GM13976 (cell line): Measurements from ENCODE around the gene MT1H.

ENCODE experiments used
- DNase-seq: peaks from one replicate; pipeline ENCODE4 v3.0.0; 2012; ENCODE audit warnings: low spot score
- CTCF ChIP-seq: IDR thresholded peaks from 2 replicates; pipeline ENCODE4 v1.5.1; 2012; ENCODE audit warnings: borderline replicate concordance, mild to moderate bottlenecking; ENCODE audit not compliant: insufficient read depth; ENCODE audit errors: extremely low read depth, missing control alignments, control extremely low read depth
- in situ Hi-C: fragments of 300-500 bp; cut with MboI; formaldehyde crosslinking; loops from one replicate; pipeline ENCODE4 v1.12.0; 2022; ENCODE audit warnings: low sequenced_read_pairs, mixed read lengths, inconsistent platforms; ENCODE audit not compliant: unreplicated experiment

The MT1H gene

GRCh38 chr16:56697456-56698155, 28.0 kb downstream of the MT1H start:
- in situ Hi-C loops = no loop called here
- no peak for TF ChIP-seq CTCF
- no peak for DNase-seq

- no peak for DNase-seq
- in situ Hi-C loops = loop anchor here (10.0 kb wide), 1 partner anchor 125 kb away; no protein-coding TSS in a partner anchor
- TF ChIP-seq CTCF = no peak
Observed at GRCh38 chr16:56700195-56700594, 30.6 kb downstream of the MT1H start.

GRCh38 chr16:56700631-56701030, 31.0 kb downstream of the MT1H start:
- DNase-seq = no peak
- in situ Hi-C loops = loop anchor here (10.0 kb wide), 1 partner anchor 126 kb away; no protein-coding TSS in a partner anchor
- TF ChIP-seq CTCF = no peak

- in situ Hi-C loops = loop anchor here (10.0 kb wide), 1 partner anchor 127 kb away; no protein-coding TSS in a partner anchor
- no peak for TF ChIP-seq CTCF
- DNase-seq = no peak
Observed at GRCh38 chr16:56701534-56701933, 31.9 kb downstream of the MT1H start.

GRCh38 chr16:56702836-56703235, 33.2 kb downstream of the MT1H start:
- no peak for TF ChIP-seq CTCF
- DNase-seq = no peak
- in situ Hi-C loops = loop anchor here (10.0 kb wide), 1 partner anchor 128 kb away; no protein-coding TSS in a partner anchor

- DNase-seq = no peak
- no peak for TF ChIP-seq CTCF
- in situ Hi-C loops = loop anchor here (10.0 kb wide), 1 partner anchor 134 kb away; no protein-coding TSS in a partner anchor
Observed at GRCh38 chr16:56708525-56709442, 39.2 kb downstream of the MT1H start.
